Measurements from ENCODE around the gene TRIM46.

The TRIM46 gene

GRCh38 chr1:155184835-155185782 is 11.5 kb downstream of the TRIM46 start:
- DNase-seq (ENCODE audit: low read depth in 1 of 2, low spot score in 1 of 2): peak in 1 of 2 experiments; percentile 72
- TF ChIP-seq CTCF (IDR thresholded peaks at IDR 0.05; ENCODE audit: insufficient read depth, low read length) (no peak), POLR2AphosphoS5 (IDR thresholded peaks at IDR 0.05; ENCODE audit: low read depth) (no peak), REST (IDR thresholded peaks at IDR 0.05; ENCODE audit: insufficient replicate concordance, low read depth) (no peak), GABPA (IDR thresholded peaks at IDR 0.05; ENCODE audit: low read depth) (no peak), SPI1 (IDR thresholded peaks at IDR 0.05; ENCODE audit: borderline replicate concordance, low read depth) (no peak)
- no peak overlapping the region for H3K27ac ChIP-seq (replicated peaks)
- no peak overlapping the region for H3K4me3 ChIP-seq (replicated peaks; ENCODE audit: insufficient read depth, low read length)
- no peaks in the 10 kb centered on the region for H3K27me3 ChIP-seq (ENCODE audit: insufficient read depth, poor library complexity, severe bottlenecking)

- no peak overlapping the region for H3K27ac ChIP-seq (replicated peaks)
- DNase-seq (ENCODE audit: low read depth in 1 of 2, low spot score in 1 of 2): no peak
Measured at GRCh38 chr1:155185783-155186066, 12.1 kb downstream of the TRIM46 start.

More at GRCh38 chr1:155185783-155186066, 12.1 kb downstream of the TRIM46 start:
- no peak overlapping the region for H3K4me3 ChIP-seq (replicated peaks; ENCODE audit: insufficient read depth, low read length)
- H3K27me3 ChIP-seq (ENCODE audit: insufficient read depth, poor library complexity, severe bottlenecking): no peaks in the 10 kb centered on the region
- no peak for TF ChIP-seq GABPA (IDR thresholded peaks at IDR 0.05; ENCODE audit: low read depth)
- no peak for TF ChIP-seq POLR2AphosphoS5 (IDR thresholded peaks at IDR 0.05; ENCODE audit: low read depth)
- TF ChIP-seq SPI1 (IDR thresholded peaks at IDR 0.05; ENCODE audit: borderline replicate concordance, low read depth): no peak
- TF ChIP-seq CTCF (IDR thresholded peaks at IDR 0.05; ENCODE audit: insufficient read depth, low read length): no peak
- no peak for TF ChIP-seq REST (IDR thresholded peaks at IDR 0.05; ENCODE audit: insufficient replicate concordance, low read depth)
